ENCODE measurements around the gene LAMA4. TPM values are rescaled to one million over a fixed set of nuclear protein-coding genes. Genes with fewer than 3 reads are reported as not detected.

Gene LAMA4
- total RNA-seq, 4 donors from 2014 or later, result 107 to 329 (median 271) TPM

GRCh38 chr6:112184951-112185350 is 69.4 kb downstream of the LAMA4 start:
- H3K4me1 ChIP-seq, result peaks cover 0 to 5% of the 10 kb centered on the region in 2 donors
- H3K4me3 ChIP-seq, result no peak overlapping the region
- no peaks in the 10 kb centered on the region for H3K9me3 ChIP-seq
- intact Hi-C loops (cut with DNase I; ENCODE audit: low total_unique reads), result no loop called here
- no peaks in the 10 kb centered on the region for H3K27me3 ChIP-seq
- TF ChIP-seq CTCF (IDR thresholded peaks at IDR 0.05) (no peak), POLR2A (IDR thresholded peaks at IDR 0.05) (no peak)
- no peak for DNase-seq
- H3K27ac ChIP-seq, result peak overlapping the region in 1 of 2 donors; percentile 51
- H3K36me3 ChIP-seq, result no peaks in the 10 kb centered on the region

GRCh38 chr6:112183271-112183671 is 71.1 kb downstream of the LAMA4 start:
- H3K36me3 ChIP-seq, result no peaks in the 10 kb centered on the region
- no peak overlapping the region for H3K4me3 ChIP-seq
- H3K27ac ChIP-seq, result peak overlapping the region; percentile 16 to 48
- no peak for TF ChIP-seq CTCF (IDR thresholded peaks at IDR 0.05)
- no peak for TF ChIP-seq POLR2A (IDR thresholded peaks at IDR 0.05)
- H3K4me1 ChIP-seq, result no peaks in the 10 kb centered on the region
- H3K9me3 ChIP-seq, result no peaks in the 10 kb centered on the region
- intact Hi-C loops (cut with DNase I; ENCODE audit: low total_unique reads), result no loop called here
- DNase-seq, result no peak
- H3K27me3 ChIP-seq, result no peaks in the 10 kb centered on the region

- TF ChIP-seq POLR2A (IDR thresholded peaks at IDR 0.05) (no peak), CTCF (IDR thresholded peaks at IDR 0.05) (no peak)
- Histone ChIP-seq H3K4me1 (no peaks in the 10 kb centered on the region), H3K4me3 (no peak overlapping the region), H3K36me3 (no peaks in the 10 kb centered on the region), H3K9me3 (no peaks in the 10 kb centered on the region), H3K27ac (peak overlapping the region in 1 of 2 donors; percentile 35), H3K27me3 (no peaks in the 10 kb centered on the region)
- intact Hi-C loops (cut with DNase I; ENCODE audit: low total_unique reads), result no loop called here
- no peak for DNase-seq
These were observed 73.2 kb downstream of the LAMA4 start for GRCh38 chr6:112181130-112181529.

GRCh38 chr6:112180095-112180820 is 74.1 kb downstream of the LAMA4 start:
- DNase-seq, result peak in 1 of 2 donors; percentile 72
- peak; percentile 71 to 87 (median 78) for TF ChIP-seq CTCF (IDR thresholded peaks at IDR 0.05)
- TF ChIP-seq POLR2A (IDR thresholded peaks at IDR 0.05), result no peak
- Histone ChIP-seq H3K36me3 (no peaks in the 10 kb centered on the region), H3K27ac (peak overlapping the region in 1 of 2 donors; percentile 35), H3K9me3 (no peaks in the 10 kb centered on the region), H3K27me3 (no peaks in the 10 kb centered on the region), H3K4me1 (no peaks in the 10 kb centered on the region), H3K4me3 (no peak overlapping the region)
- intact Hi-C loops (cut with DNase I; ENCODE audit: low total_unique reads), result no loop called here

GRCh38 chr6:112179631-112180030 is 74.7 kb downstream of the LAMA4 start:
- no peaks in the 10 kb centered on the region for H3K36me3 ChIP-seq
- intact Hi-C loops (cut with DNase I; ENCODE audit: low total_unique reads), result loop anchor here (5.0 kb wide), 1 partner anchor 133 kb away; no protein-coding TSS in a partner anchor
- no peak for DNase-seq
- H3K27ac ChIP-seq, result peak overlapping the region in 1 of 2 donors; percentile 10
- H3K9me3 ChIP-seq, result no peaks in the 10 kb centered on the region
- TF ChIP-seq CTCF (IDR thresholded peaks at IDR 0.05) (no peak), POLR2A (IDR thresholded peaks at IDR 0.05) (no peak)
- H3K27me3 ChIP-seq, result no peaks in the 10 kb centered on the region
- H3K4me3 ChIP-seq, result no peak overlapping the region
- no peaks in the 10 kb centered on the region for H3K4me1 ChIP-seq

Data from uterus (tissue), 4 donors.